T-helper 17 cell (primary cell): ENCODE data around the gene ATXN2L. TPM values are rescaled to one million over a fixed set of nuclear protein-coding genes. Genes with fewer than 3 reads are reported as not detected.

ENCODE experiments used
- ATAC-seq: fragments of 150-1000 bp; cut with Tn5 transposase; 2 replicates; pipeline ENCODE4 v1.10.0; 2021; ENCODE audit warnings: mild to moderate bottlenecking, moderate library complexity
- DNase-seq, 3 donors: peaks; one replicate each; pipeline versions ENCODE4 v3.0.0 to v3.0.0-alpha.2; 2020 to 2021
- H3K9me3 ChIP-seq: one replicate; pipeline ENCODE4 v1.7.0; 2013; ENCODE audit warnings: low read length, mild to moderate bottlenecking; ENCODE audit not compliant: control insufficient read depth, poor library complexity, severe bottlenecking
- H3K27ac Mint-ChIP-seq: one replicate; pipeline ENCODE4 v1.8.0; 2022; ENCODE audit warnings: mild to moderate bottlenecking, moderate library complexity, mixed read lengths
- H3K27me3 Mint-ChIP-seq: one replicate; pipeline ENCODE4 v1.8.0; 2022; ENCODE audit warnings: mixed read lengths
- H3K36me3 Mint-ChIP-seq: one replicate; pipeline ENCODE4 v1.8.0; 2022; ENCODE audit warnings: low read depth, mixed read lengths
- H3K4me1 Mint-ChIP-seq: one replicate; pipeline ENCODE4 v1.8.0; 2022; ENCODE audit warnings: mild to moderate bottlenecking, mixed read lengths
- H3K4me3 Mint-ChIP-seq: one replicate; pipeline ENCODE4 v1.8.0; 2022; ENCODE audit warnings: mild to moderate bottlenecking, moderate library complexity, mixed read lengths
- total RNA-seq, 4 donors: library from RNA in 2 of 4; stranded (reverse) in 2 of 4; gene quantifications; one replicate each; pipeline ENCODE4 v1.2.3 and lab custom pipeline; 2022 to 2026

The ATXN2L gene
- total RNA-seq, 2 donors from 2014 or later, result 348 to 372 TPM

DNA sequence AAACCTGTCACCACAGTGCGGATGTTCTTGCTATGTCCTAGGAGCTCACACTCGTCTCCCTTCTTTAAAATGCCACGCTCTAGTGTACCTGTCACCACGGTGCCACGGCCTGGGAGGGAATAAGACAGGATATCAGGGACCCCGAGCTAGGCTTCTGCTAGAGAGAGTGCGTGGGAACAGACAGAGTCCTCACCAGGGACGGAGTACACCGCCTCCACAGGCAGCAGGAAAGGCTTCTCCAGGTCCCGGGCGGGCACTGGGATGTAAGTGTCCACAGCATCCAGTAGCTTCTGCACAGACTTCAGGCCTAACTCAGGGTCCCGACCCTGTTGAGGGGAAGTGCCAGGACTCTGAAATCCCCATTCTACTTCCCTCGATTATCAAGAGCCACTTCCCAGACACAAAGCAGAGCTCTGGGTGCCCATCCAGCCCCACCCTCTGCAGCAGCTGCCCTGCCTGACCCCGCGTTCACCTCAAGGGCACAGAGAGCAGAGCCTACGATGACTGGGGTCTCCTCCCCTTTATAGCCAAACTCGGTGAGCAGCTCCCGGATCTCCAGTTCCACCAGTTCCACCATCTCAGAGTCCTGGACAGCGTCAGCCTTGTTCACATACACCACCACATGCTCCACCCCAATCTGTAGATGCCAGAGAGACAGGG is 21.6 kb downstream of the ATXN2L start:
- DNase-seq, result no peak
- Mint-ChIP-seq H3K4me3 (peak overlapping the region; percentile 95), H3K4me1 (peaks cover 25% of the 10 kb centered on the region), H3K27me3 (no peaks in the 10 kb centered on the region), H3K27ac (peak overlapping the region; percentile 98), H3K36me3 (no peaks in the 10 kb centered on the region)
- no peak for ATAC-seq
- H3K9me3 ChIP-seq, result no peaks in the 10 kb centered on the region

DNA sequence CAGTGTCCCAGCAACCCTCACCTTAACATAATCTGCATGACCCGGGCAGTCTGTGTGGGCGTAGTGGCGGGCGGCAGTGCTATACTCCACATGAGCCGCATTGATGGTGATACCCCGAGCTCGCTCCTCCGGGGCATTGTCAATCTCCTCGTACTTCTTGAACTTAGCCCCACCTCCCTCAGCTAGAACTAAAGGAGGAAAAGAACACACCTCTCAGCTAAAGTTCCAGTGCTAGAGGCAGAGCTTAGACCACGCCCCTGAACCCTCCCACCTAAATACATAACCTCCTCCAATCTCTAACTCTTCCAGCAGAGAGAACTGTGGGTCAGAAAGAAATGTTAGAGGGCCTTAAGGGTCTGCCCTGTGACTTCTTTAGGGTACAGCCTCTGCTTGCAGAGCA is 22.5 kb downstream of the ATXN2L start:
- peaks cover 25% of the 10 kb centered on the region for H3K4me1 Mint-ChIP-seq
- H3K27me3 Mint-ChIP-seq, result no peaks in the 10 kb centered on the region
- H3K36me3 Mint-ChIP-seq, result no peaks in the 10 kb centered on the region
- H3K4me3 Mint-ChIP-seq, result peak overlapping the region; percentile 95
- ATAC-seq, result no peak
- no peak for DNase-seq
- H3K27ac Mint-ChIP-seq, result peak overlapping the region; percentile 98
- H3K9me3 ChIP-seq, result no peaks in the 10 kb centered on the region

DNA sequence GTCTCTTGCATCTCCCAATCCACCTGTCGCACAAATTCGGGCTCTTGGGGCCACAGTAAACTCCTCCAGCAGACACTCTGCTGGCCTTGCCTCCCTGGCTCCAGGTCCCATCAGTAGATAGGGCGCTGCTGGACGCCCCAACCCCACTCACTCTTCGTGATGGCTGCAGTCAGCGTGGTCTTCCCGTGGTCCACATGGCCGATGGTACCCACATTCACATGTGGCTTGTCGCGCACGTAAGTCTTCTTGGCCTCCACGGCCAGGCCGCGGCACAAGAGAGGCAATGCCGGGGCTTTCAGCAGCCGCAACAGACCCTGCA is 22.9 kb downstream of the ATXN2L start:
- H3K36me3 Mint-ChIP-seq, result no peaks in the 10 kb centered on the region
- no peak for ATAC-seq

DNA sequence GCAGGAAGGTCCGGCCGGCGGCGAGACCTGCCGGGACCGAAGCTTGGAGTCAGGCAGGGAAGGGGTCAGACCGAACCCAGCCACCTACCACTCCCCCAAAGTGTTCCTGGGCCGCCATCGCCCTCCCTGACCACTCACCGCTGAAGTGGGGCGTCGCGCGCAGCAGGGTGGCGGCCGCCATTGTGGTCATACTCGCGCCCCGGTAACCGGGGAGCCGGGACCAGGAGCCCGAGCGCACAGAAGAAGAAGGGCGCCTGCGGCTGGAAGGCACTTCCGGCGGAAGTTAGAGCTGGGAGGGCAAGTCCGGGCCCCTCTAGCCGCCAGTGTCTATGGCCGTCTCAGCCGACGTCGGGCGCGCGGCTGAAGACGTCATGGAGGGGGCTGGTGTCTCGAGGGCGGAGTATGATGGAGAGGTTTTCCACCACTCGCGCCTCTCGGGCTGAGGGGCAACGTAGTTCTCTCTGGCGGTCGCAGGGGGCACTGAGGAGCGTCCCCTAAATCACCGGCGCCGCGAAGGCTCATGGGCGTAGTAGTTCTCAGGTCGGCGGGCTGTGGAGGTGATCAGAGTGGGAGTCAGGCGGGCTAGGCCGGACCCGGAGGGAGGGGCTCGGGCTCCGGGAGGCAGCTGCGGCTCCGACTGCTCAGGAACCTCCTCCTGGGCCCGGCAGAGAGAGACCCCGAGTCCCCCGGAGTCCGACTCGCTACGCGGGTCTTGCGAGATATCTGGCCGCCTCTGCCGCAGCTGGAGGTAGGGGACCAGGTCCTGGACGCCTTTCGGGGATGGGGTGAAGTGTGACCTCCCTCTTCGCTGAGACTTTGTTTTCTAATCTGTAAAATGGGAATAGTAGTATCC is 23.5 kb downstream of the ATXN2L start, which contains the start of gene TUFM:
TSS of gene TUFM (minus strand) at position 269 of the 853 bp plus-strand sequence. CDS start at position 190, 79 bp downstream.
- peak within 1 kb of the TSS; percentile 95 for H3K4me3 Mint-ChIP-seq
- peak within 1 kb of the TSS; percentile 98 for H3K27ac Mint-ChIP-seq
- ATAC-seq (peak; percentile 96), DNase-seq (peak; percentile 94 to 97 (median 96))
- no peaks in the 10 kb centered on the region for H3K9me3 ChIP-seq
- no peaks in the 10 kb centered on the region for H3K36me3 Mint-ChIP-seq
- peaks cover 25% of the 10 kb centered on the region for H3K4me1 Mint-ChIP-seq
- no peaks in the 10 kb centered on the region for H3K27me3 Mint-ChIP-seq

More for the DNA sequence above, 22.9 kb downstream of the ATXN2L start:
- H3K27me3 Mint-ChIP-seq, result no peaks in the 10 kb centered on the region
- no peak for DNase-seq
- H3K4me1 Mint-ChIP-seq, result peaks cover 25% of the 10 kb centered on the region
- H3K4me3 Mint-ChIP-seq, result peak overlapping the region; percentile 95
- peak overlapping the region; percentile 98 for H3K27ac Mint-ChIP-seq
- H3K9me3 ChIP-seq, result no peaks in the 10 kb centered on the region

DNA sequence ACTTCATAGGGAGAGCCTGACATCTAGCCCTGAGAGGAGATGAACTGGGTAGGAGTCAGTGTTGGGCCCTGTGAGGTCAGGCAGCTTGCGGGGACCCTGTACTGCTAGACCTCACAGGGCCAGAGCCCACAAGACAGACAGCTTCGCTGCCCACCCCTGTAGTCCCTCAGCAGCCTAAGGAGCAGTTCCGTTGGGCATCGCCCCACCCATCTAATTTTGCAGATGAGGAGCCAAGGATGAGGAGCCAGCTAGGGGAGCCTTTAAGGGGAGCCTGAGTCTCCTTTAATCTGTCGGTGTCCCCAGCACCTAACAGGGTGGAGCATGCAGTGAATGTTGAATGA is 24.1 kb downstream of the ATXN2L start:
- Mint-ChIP-seq H3K36me3 (no peaks in the 10 kb centered on the region), H3K27ac (peak overlapping the region; percentile 98), H3K27me3 (no peaks in the 10 kb centered on the region), H3K4me3 (peak overlapping the region; percentile 95), H3K4me1 (peaks cover 25% of the 10 kb centered on the region)
- no peaks in the 10 kb centered on the region for H3K9me3 ChIP-seq
- no peak for ATAC-seq
- no peak for DNase-seq

DNA sequence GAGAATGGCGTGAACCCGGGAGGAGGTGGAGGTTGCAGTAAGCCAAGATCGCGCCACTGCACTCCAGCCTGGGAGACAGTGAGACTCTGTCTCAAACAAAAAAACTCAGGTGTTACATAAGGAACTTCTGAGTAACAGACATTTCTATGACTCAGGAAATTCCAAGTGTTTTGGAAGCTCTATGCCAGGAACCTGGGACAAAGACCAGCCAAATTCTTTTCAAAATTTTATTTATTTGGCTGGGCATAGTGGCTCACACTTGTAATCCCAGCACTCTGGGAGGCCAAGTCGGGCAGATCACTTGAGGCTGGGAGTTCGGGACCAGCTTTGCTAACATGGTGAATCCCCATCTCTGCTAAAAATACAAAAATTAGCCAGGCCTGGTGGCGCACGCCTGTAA is 35.6 kb downstream of the ATXN2L start:
- DNase-seq (no peak), ATAC-seq (no peak)
- H3K4me1 Mint-ChIP-seq, result peaks cover 11% of the 10 kb centered on the region
- peaks cover 3% of the 10 kb centered on the region for H3K36me3 Mint-ChIP-seq
- H3K27me3 Mint-ChIP-seq, result no peaks in the 10 kb centered on the region
- no peak overlapping the region for H3K27ac Mint-ChIP-seq
- no peak overlapping the region for H3K4me3 Mint-ChIP-seq
- H3K9me3 ChIP-seq, result no peaks in the 10 kb centered on the region

DNA sequence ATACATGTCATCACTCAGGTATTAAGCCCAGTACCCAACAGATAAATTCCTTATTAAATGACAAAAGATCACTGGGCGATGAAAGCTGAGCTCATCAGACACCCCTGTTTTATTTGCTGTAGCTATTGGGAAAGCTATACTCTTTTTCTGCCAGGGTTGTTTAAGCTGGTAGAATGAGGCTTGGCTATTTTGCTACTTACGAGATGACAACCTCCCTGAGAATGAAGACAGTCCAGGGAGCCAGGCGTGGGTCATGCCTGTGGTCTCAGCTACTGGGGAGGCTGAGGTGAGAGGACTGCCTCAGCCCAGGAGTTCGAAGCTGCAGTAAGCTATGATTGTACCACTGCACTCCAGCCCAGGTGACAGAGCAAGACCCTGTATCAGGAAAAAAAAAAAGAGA is 36.5 kb downstream of the ATXN2L start:
- no peak overlapping the region for H3K4me3 Mint-ChIP-seq
- H3K27me3 Mint-ChIP-seq, result no peaks in the 10 kb centered on the region
- DNase-seq (no peak), ATAC-seq (no peak)
- H3K9me3 ChIP-seq, result no peaks in the 10 kb centered on the region
- peaks cover 13% of the 10 kb centered on the region for H3K4me1 Mint-ChIP-seq
- H3K36me3 Mint-ChIP-seq, result peaks cover 4% of the 10 kb centered on the region
- peak overlapping the region; percentile 53 for H3K27ac Mint-ChIP-seq

DNA sequence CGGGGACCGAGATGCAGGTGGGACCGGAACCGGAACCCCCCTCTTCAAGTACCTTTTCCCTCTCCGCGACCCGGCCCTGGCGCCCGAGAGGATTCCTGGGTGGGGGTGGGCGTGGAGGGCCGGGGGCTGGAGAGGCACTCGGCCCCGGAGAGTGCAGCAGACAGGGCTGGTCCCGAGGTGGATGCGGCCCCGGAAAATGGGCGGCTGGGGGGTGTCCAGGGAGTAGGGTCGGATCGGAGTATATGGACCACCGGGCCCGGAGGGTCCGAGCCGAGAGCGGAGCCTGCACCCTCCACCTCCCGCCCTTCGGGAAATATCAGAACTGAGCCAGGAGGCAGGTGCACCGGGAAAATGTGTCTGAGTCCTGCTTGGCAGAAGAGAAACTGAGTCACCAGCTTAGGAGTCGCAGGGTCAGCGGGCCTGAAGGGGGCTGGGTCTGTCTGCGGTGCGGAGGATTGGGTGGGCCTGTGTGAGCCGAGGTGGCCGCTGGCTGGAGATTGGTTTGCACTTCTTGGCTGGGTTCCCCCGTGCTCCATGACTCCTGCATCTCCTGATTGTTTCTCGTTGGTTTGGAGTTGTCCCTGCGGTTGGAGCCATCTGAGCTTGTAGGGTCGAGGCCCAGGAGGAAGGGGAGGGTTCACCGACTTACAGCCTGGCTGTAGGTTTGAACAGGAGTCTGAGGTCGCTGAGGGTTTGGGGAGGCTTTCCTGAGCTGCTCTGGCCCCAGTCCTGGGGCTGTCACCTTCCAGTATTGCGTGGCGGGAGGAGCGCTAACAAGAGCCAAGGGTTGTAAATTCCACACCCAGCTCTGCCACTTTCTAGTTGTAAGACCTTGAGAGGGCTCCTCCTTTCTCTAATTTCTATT is 41.4 kb downstream of the ATXN2L start:
- DNase-seq, result no peak
- no peaks in the 10 kb centered on the region for H3K27me3 Mint-ChIP-seq
- no peak for ATAC-seq
- H3K4me3 Mint-ChIP-seq, result peak overlapping the region; percentile 97
- no peaks in the 10 kb centered on the region for H3K9me3 ChIP-seq
- peaks cover 4% of the 10 kb centered on the region for H3K36me3 Mint-ChIP-seq
- peaks cover 28% of the 10 kb centered on the region for H3K4me1 Mint-ChIP-seq
- H3K27ac Mint-ChIP-seq, result peak overlapping the region; percentile 96

DNA sequence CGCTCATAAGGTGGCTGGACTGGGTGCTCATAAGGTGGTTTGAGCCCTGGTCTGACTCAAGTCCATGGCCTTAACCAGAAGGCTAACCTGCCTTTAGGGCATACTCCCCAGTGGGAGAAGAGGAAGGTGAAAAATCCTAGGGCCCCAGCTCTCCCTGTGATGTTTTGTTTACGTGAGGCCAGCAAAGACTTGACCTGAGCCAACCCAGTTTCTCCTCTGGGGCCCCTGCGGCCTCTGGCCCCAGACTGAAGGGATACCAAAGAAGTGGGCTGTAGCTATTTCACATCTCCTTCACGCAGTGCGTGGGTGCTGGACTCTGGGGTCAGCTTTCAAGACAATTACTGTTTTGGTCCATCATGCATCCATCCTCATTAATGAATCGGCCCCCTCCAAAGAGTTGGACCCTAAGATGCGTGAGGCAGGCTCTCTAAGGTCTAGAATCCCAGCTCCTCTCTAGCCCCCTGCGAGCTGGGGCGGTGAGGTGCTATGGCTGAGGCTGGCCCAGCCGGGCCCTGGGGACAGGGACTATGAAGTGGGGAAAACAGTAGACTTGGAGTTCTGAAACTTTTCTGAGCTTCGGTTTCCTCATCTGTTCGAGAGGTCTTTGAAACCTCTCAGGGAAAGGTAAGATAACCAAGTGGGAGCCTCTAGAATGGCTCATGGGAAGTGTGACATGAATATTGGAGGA is 42.3 kb downstream of the ATXN2L start:
- H3K27me3 Mint-ChIP-seq, result no peaks in the 10 kb centered on the region
- H3K36me3 Mint-ChIP-seq, result peaks cover 5% of the 10 kb centered on the region
- H3K4me1 Mint-ChIP-seq, result peaks cover 29% of the 10 kb centered on the region
- no peak for DNase-seq
- no peak overlapping the region for H3K4me3 Mint-ChIP-seq
- H3K9me3 ChIP-seq, result no peaks in the 10 kb centered on the region
- peak overlapping the region; percentile 70 for H3K27ac Mint-ChIP-seq
- ATAC-seq, result no peak

DNA sequence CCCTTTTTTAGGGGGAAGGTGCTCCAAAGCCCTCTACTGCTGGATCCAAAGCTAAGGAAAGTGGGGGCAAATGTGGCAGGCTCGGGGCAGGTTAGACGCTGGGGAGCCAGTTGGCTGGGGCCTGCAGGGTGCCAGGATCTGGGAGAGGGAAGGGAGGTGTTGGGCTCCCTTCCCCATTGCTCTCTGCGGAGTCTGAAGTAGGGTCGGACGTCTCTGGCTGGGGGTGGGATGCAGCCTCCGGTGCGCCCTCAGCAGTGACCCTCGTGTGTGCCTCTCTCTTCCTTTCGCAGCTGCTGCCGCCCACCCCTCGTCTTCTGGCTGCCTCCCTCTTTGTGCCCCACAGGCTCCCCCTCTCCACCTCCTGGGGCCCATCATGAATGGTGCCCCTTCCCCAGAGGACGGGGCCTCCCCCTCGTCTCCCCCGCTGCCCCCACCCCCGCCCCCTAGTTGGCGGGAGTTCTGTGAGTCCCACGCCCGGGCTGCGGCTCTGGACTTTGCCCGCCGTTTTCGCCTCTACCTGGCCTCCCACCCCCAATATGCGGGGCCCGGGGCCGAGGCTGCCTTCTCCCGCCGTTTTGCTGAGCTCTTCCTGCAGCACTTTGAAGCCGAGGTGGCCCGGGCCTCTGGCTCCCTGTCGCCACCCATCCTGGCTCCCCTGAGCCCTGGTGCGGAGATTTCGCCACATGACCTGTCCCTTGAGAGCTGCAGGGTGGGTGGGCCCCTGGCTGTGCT is 43.1 kb downstream of the ATXN2L start:
- ATAC-seq (no peak), DNase-seq (no peak)
- no peaks in the 10 kb centered on the region for H3K9me3 ChIP-seq
- no peak overlapping the region for H3K4me3 Mint-ChIP-seq
- peaks cover 27% of the 10 kb centered on the region for H3K4me1 Mint-ChIP-seq
- no peaks in the 10 kb centered on the region for H3K27me3 Mint-ChIP-seq
- H3K27ac Mint-ChIP-seq, result peak overlapping the region; percentile 70
- H3K36me3 Mint-ChIP-seq, result peaks cover 8% of the 10 kb centered on the region

DNA sequence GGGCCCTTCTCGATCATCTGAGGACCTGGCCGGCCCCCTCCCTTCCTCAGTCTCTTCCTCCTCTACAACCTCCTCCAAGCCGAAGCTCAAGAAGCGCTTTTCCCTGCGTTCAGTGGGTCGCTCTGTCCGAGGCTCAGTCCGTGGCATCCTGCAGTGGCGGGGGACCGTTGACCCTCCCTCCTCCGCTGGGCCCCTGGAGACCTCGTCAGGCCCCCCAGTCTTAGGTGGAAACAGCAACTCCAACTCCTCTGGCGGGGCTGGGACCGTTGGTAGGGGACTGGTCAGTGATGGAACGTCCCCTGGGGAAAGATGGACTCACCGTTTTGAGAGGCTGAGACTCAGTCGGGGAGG is 43.6 kb downstream of the ATXN2L start:
- Mint-ChIP-seq H3K27ac (no peak overlapping the region), H3K36me3 (peaks cover 8% of the 10 kb centered on the region), H3K27me3 (no peaks in the 10 kb centered on the region), H3K4me1 (peaks cover 27% of the 10 kb centered on the region), H3K4me3 (no peak overlapping the region)
- no peaks in the 10 kb centered on the region for H3K9me3 ChIP-seq
- DNase-seq (no peak), ATAC-seq (no peak)

DNA sequence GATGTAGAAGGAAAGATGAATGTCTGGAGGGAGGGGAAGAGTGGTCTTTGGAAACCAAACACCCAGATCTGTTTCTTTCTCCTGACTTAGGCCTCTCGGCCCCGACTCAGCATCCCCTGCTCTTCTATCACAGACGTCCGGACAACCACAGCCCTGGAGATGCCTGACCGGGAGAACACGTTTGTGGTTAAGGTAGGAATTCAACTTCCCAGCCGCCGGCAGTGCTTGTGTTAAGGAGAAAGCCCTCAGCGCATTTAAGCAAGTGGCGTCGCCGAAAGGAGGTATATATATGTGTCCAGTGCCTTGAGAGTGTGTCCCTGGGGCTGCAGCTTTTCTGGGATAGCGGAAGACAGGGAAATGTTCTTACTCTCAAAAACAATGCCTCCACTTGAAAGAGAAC is 44.4 kb downstream of the ATXN2L start:
- H3K36me3 Mint-ChIP-seq, result peaks cover 8% of the 10 kb centered on the region

More for the DNA sequence above, 44.4 kb downstream of the ATXN2L start:
- Mint-ChIP-seq H3K4me1 (peaks cover 25% of the 10 kb centered on the region), H3K27me3 (no peaks in the 10 kb centered on the region), H3K27ac (no peak overlapping the region), H3K4me3 (no peak overlapping the region)
- H3K9me3 ChIP-seq, result no peaks in the 10 kb centered on the region
- DNase-seq, result no peak
- ATAC-seq, result no peak
